A549 (cell line): ENCODE data around the gene EIF1AD.

Experiments
- CHD4 ChIP-seq: fragments of 200-600 bp; sonication (generic); IDR thresholded peaks from 2 replicates; pipeline ENCODE4 v1.6.1; 2016; ENCODE audit warnings: antibody characterized with exemption, mild to moderate bottlenecking, borderline replicate concordance
- E2F6 ChIP-seq: IDR thresholded peaks from 2 replicates; pipeline ENCODE4 v1.6.1; 2012; ENCODE audit warnings: low read depth, borderline replicate concordance
- EP300 ChIP-seq, 2 experiments: fragments of >200 bp; sonication (Bioruptor Twin); formaldehyde crosslinking; IDR thresholded peaks; 2 replicates in 1 of 2; 3 replicates in 1 of 2; pipeline ENCODE4 v1.6.1; 2016 to 2017
- HDAC2 ChIP-seq: fragments of 200-600 bp; sonication (generic); IDR thresholded peaks from 2 replicates; pipeline ENCODE4 v1.6.1; 2016
- JUNB ChIP-seq: fragments of >200 bp; sonication (Bioruptor Twin); formaldehyde crosslinking; IDR thresholded peaks from 2 replicates; pipeline ENCODE4 v1.6.1; 2016
- POLR2A ChIP-seq: IDR thresholded peaks from 2 replicates; pipeline ENCODE4 v1.6.1; 2012; ENCODE audit warnings: mild to moderate bottlenecking, low read length
- SMC3 ChIP-seq: fragments of >200 bp; sonication (Bioruptor Twin); formaldehyde crosslinking; IDR thresholded peaks from 3 replicates; pipeline ENCODE4 v1.6.1; 2018; ENCODE audit warnings: inconsistent platforms
- SREBF2 ChIP-seq: fragments of 450-650 bp; IDR thresholded peaks from 2 replicates; pipeline ENCODE4 v1.6.1; 2014; ENCODE audit warnings: mild to moderate bottlenecking, moderate library complexity
- TF ChIP-seq, protein P1 (sequence below): fragments of >200 bp; sonication (Bioruptor Twin); formaldehyde crosslinking; IDR thresholded peaks from 3 replicates; pipeline ENCODE4 v1.5.1; 2016

DNA sequence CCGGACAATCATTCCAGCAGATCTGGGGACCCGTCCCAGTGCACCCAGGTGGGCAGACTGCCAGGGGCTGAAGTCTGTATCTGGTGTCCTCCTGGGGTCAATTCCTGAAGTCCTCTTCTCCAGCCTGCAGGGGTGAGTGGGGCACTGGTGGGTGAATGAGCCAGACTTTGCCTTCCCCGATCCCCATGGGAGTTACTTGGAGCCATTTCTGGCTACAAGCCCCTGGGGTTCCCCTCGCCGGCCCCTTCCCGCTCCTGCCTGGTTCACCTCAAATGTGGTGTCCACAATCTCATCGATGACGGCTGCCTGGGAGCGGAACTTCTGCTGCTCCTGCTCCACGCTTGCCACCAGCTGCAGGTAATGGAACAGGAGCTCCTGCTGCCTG, 14.8 kb upstream of the EIF1AD start:
- TF ChIP-seq, protein P1, sequence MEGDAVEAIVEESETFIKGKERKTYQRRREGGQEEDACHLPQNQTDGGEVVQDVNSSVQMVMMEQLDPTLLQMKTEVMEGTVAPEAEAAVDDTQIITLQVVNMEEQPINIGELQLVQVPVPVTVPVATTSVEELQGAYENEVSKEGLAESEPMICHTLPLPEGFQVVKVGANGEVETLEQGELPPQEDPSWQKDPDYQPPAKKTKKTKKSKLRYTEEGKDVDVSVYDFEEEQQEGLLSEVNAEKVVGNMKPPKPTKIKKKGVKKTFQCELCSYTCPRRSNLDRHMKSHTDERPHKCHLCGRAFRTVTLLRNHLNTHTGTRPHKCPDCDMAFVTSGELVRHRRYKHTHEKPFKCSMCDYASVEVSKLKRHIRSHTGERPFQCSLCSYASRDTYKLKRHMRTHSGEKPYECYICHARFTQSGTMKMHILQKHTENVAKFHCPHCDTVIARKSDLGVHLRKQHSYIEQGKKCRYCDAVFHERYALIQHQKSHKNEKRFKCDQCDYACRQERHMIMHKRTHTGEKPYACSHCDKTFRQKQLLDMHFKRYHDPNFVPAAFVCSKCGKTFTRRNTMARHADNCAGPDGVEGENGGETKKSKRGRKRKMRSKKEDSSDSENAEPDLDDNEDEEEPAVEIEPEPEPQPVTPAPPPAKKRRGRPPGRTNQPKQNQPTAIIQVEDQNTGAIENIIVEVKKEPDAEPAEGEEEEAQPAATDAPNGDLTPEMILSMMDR = no peak
- no peak for TF ChIP-seq POLR2A
- no peak for TF ChIP-seq E2F6
- TF ChIP-seq SMC3 = no peak
- TF ChIP-seq SREBF2 = no peak
- TF ChIP-seq JUNB = no peak
- TF ChIP-seq EP300 (IDR thresholded peaks at IDR 0.05) = no peak
- no peak for TF ChIP-seq CHD4
- TF ChIP-seq HDAC2 = no peak
